ENCODE results near the gene CHD1.

The CHD1 gene

GRCh38 chr5:98934546-98934945 is 5.7 kb upstream of the CHD1 start:
- no peak for DNase-seq

GRCh38 chr5:98933445-98934072 is 4.8 kb upstream of the CHD1 start:
- DNase-seq: no peak

GRCh38 chr5:98930972-98931762 is 2.4 kb upstream of the CHD1 start:
- no peak for DNase-seq

- DNase-seq: no peak
These were observed 997 bp upstream of the CHD1 start for GRCh38 chr5:98929710-98930298.

GRCh38 chr5:98927989-98928872 is 576 bp downstream of the CHD1 start:
- peak; percentile 77 for DNase-seq

GRCh38 chr5:98927242-98927988 is 1.4 kb downstream of the CHD1 start:
- DNase-seq: peak; percentile 24

- DNase-seq: no peak
These were observed 4.8 kb downstream of the CHD1 start for GRCh38 chr5:98923966-98924365.

GRCh38 chr5:98921947-98922505 is 6.8 kb downstream of the CHD1 start:
- no peak for DNase-seq

GRCh38 chr5:98917433-98917832 is 11.4 kb downstream of the CHD1 start:
- no peak for DNase-seq

GRCh38 chr5:98916540-98916939 is 12.3 kb downstream of the CHD1 start:
- no peak for DNase-seq

GRCh38 chr5:98913911-98914310 is 14.9 kb downstream of the CHD1 start:
- no peak for DNase-seq

GRCh38 chr5:98911280-98912040 is 17.3 kb downstream of the CHD1 start:
- peak; percentile 36 for DNase-seq

- DNase-seq: no peak
These were observed 19.4 kb downstream of the CHD1 start for GRCh38 chr5:98909363-98909762.

- DNase-seq: no peak
These were observed 20.9 kb downstream of the CHD1 start for GRCh38 chr5:98907951-98908350.

GRCh38 chr5:98906756-98907355 is 22.0 kb downstream of the CHD1 start:
- no peak for DNase-seq

GRCh38 chr5:98905857-98906688 is 22.7 kb downstream of the CHD1 start:
- DNase-seq: peak; percentile 1

- no peak for DNase-seq
These were observed 24.0 kb downstream of the CHD1 start for GRCh38 chr5:98904780-98905179.

- no peak for DNase-seq
These were observed 26.1 kb downstream of the CHD1 start for GRCh38 chr5:98902733-98903132.

- no peak for DNase-seq
These were observed 29.4 kb downstream of the CHD1 start for GRCh38 chr5:98899456-98899855.

- no peak for DNase-seq
These were observed 30.1 kb downstream of the CHD1 start for GRCh38 chr5:98898743-98899142.
